ENCODE data around the gene FARSB.

Gene FARSB

DNA sequence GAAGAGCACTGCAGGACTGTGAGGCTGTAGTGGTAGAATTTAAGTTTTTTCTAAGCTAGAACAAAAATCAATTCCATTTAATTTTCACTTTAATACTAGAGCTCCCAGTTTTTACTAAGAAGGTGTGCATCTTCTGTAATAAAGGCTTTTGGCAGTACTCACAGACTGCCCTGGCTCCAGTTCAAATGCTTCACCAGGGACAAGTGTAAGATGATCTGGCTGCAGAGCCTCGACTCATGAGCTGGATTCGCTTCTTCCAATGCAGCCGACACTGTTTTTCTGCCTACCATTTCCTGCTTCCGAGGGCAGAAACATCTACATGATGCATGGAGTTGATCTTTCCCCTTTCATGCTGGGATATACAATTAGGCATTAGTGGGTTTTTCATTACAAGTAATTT is 87.0 kb downstream of the FARSB start:
- Mint-ChIP-seq H3K27ac (no peak overlapping the region), H3K4me1 (no peaks in the 10 kb centered on the region), H3K36me3 (ENCODE audit: low read depth) (peaks cover 68% of the 10 kb centered on the region), H3K4me3 (no peak overlapping the region), H3K27me3 (no peaks in the 10 kb centered on the region), H3K9me3 (no peaks in the 10 kb centered on the region)
- ATAC-seq (no peak), DNase-seq (no peak)

DNA sequence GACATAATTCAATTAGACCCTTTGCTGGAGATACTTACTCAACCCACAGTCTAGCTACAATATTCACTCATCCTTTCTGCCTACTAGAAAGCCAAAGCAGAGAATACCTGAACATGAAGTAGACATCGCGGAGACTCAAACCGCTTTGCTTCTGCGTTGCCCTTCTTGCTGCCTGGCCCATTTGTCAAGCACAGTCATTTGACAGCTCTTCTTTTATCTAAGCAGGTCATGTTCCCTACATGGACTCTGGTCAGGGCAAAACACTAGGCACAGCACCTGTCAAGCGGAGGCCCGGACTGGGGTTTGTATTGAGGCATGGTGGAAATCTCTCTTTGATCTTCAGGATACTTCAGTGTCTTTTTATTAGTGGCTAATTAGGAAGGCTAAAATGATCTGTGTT is 89.7 kb downstream of the FARSB start:
- Mint-ChIP-seq H3K9me3 (no peaks in the 10 kb centered on the region), H3K4me3 (no peak overlapping the region), H3K27ac (no peak overlapping the region), H3K27me3 (no peaks in the 10 kb centered on the region), H3K4me1 (no peaks in the 10 kb centered on the region), H3K36me3 (ENCODE audit: low read depth) (peaks cover 57% of the 10 kb centered on the region)
- ATAC-seq (no peak), DNase-seq (no peak)

DNA sequence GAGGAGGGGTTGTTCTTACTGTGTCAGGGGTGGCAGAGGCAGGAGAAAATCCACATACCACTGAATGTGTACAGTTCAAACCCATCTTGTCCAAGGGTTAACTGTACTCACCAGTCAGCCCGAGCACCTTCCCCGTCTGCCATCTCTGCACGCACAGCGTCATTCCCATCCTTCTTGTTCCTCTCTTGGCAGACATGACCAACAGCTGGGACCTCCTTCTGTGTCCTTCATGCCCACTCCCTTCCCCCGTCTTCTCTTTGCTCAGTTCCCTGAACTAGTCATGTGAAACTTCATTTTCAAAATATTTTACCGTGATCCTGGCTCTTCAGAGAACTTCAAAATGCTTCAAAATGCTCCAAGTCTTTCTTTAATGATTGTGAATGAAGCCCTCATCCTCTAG is 92.0 kb downstream of the FARSB start:
- Mint-ChIP-seq H3K27ac (no peak overlapping the region), H3K27me3 (no peaks in the 10 kb centered on the region), H3K36me3 (ENCODE audit: low read depth) (peaks cover 44% of the 10 kb centered on the region), H3K9me3 (no peaks in the 10 kb centered on the region), H3K4me1 (no peaks in the 10 kb centered on the region), H3K4me3 (no peak overlapping the region)
- DNase-seq, result no peak
- no peak for ATAC-seq

DNA sequence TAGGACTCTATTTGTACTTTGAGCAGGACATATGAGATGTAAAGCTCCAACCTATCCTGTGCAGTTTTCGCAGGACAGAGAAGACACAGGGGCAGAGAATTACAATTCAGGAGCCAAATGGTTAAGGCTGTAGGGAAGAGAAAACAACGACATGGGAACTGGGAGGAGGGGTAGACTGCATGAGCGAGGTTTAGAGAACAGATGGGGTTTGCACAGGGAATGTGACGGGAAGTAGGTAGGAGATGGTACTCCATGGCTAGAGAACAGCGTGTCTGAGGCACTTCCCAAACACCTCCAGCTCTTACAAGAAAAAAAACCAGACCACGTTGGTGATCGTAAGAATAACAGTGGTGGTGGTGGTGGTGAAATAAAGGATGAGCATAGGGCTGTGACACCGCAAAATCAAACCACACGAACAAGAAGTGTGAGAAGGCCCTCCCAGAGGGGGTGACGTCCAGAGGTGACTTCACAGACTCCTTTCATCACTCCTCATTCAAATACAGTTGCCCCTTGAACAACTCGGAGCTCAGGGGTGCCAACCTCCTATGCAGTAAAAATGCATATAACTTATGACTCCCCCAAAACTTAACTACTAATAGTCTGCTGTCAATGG is 92.7 kb downstream of the FARSB start:
- Mint-ChIP-seq H3K36me3 (ENCODE audit: low read depth) (peaks cover 39% of the 10 kb centered on the region), H3K27ac (no peak overlapping the region), H3K4me3 (no peak overlapping the region), H3K27me3 (no peaks in the 10 kb centered on the region), H3K9me3 (no peaks in the 10 kb centered on the region), H3K4me1 (no peaks in the 10 kb centered on the region)
- ATAC-seq (no peak), DNase-seq (no peak)

DNA sequence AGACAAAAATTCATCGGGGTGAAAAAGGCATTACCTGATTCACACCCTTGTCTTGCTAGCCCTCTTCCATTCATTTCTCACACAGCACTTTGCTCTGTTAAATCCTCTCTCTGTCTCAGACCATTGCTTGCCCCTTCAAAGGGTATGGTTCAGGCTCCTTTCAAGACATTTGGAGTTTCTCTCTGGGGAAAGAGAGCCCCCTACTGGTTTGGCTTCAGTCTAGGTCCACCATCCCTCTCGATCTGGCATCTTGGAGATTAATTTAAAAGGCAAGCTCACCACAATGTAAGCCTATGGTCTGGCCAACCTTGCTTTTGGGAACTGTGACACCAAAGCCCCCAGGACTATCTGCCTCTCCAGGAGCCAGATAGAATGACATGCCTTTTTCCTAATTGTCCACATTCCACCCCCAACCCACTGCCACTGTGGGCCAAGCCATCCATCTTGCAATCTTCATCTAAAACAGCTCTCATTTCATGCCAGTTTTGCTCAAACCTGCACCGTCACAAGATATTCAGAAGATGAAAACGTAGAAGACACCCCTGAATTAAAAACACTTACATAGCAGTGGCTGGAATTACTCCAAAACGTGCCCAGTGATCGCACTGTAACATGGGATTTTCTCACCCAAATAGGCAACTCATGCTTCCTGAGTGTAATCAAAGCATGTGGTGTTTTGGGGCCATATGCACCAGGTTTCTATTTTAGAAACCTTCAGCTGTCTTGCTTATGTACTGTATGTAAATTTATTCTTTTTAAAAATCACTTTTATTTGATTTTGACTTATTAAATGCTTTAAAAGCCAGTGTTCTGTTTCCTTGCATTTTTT is 93.9 kb downstream of the FARSB start:
- Mint-ChIP-seq H3K4me3 (no peak overlapping the region), H3K9me3 (no peaks in the 10 kb centered on the region), H3K36me3 (ENCODE audit: low read depth) (peaks cover 30% of the 10 kb centered on the region), H3K27ac (no peak overlapping the region), H3K4me1 (no peaks in the 10 kb centered on the region), H3K27me3 (peaks cover under 1% of the 10 kb centered on the region)
- no peak for ATAC-seq
- DNase-seq, result peak; percentile 14

DNA sequence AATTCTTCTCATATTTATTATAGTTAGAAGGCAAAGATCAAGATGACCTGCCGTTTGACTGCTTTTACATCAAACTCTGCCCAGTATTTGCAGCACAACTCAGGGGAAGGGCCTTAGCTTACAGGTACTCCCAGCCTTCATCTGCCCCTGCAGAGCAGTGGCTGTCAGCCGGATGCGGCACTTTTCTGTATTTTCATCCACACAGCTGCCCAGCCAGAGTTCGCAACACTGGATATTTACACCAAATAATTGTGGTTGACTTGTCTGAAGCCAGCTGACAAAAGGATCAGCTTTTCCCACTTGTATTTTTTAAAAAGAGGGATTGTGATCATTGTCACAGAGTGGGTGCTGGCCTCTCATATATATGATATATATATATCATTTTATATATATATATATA is 94.7 kb downstream of the FARSB start:
- Mint-ChIP-seq H3K27ac (no peak overlapping the region), H3K4me3 (no peak overlapping the region), H3K4me1 (no peaks in the 10 kb centered on the region), H3K27me3 (peaks cover 2% of the 10 kb centered on the region), H3K36me3 (ENCODE audit: low read depth) (peaks cover 21% of the 10 kb centered on the region), H3K9me3 (no peaks in the 10 kb centered on the region)
- DNase-seq (no peak), ATAC-seq (no peak)

DNA sequence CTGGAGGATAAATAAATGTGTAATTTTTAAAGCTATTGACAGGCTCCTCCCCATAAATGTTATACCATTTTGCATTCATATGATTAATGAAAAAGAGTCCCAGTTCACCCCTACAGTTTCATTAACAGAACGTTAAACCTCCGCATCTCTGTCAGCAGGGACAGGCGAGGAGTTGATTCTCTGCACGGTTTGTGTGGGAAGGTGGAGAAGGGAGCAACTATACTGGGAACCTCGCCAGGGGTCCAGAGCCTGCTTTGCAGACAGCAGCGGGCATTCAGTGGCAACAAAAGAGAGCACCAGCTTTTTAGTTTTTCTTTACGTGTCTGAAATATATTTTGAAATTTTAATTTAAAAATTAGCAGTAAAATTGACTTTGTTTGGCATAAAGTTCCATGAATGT is 101.4 kb downstream of the FARSB start:
- Mint-ChIP-seq H3K27ac (no peak overlapping the region), H3K27me3 (peaks cover 14% of the 10 kb centered on the region), H3K4me1 (no peaks in the 10 kb centered on the region), H3K4me3 (no peak overlapping the region), H3K9me3 (no peaks in the 10 kb centered on the region), H3K36me3 (ENCODE audit: low read depth) (no peaks in the 10 kb centered on the region)
- no peak for ATAC-seq
- no peak for DNase-seq

DNA sequence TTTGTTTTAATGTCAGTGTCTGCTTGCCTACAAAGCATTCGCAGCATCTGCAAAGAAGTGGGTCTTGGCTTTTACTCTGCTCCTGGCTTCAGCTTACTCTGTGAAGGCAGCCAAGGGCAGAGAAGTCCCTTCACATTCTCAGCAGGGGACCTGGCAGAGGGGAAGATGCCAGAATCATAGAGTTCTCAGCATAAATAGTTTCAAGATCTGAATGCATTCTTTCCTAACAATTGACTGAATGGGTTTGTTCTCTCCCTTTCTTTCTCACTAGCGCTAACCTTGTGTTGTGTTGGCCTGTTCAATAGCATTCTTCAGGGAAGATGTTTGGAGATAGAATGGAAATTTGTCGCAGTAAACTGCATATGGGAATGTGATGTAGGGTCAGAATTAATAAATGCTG is 106.9 kb downstream of the FARSB start:
- peaks cover 12% of the 10 kb centered on the region for H3K27me3 Mint-ChIP-seq
- ATAC-seq, result no peak
- no peak overlapping the region for H3K27ac Mint-ChIP-seq

DNA sequence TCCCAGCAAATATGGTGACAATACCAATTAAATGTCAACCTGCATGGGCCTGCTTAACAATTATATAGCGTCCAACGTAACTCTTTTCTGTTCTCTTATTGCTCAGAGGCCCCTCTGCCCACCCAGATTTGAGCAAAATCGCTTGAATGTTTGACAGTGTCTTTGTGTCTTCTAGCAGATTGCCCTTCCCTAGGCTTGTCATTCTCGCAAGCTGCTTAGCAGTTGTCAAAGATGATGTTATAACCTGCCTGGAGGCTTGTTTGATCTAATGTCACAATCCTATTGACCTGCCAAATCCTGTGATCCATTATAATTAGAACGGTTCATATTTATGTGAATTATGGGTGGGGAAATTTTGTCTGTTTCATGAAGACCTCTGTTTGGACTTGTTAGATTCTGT is 108.8 kb downstream of the FARSB start:
- Mint-ChIP-seq H3K27me3 (peaks cover 7% of the 10 kb centered on the region), H3K9me3 (no peaks in the 10 kb centered on the region), H3K27ac (no peak overlapping the region), H3K4me1 (no peaks in the 10 kb centered on the region), H3K4me3 (no peak overlapping the region), H3K36me3 (ENCODE audit: low read depth) (no peaks in the 10 kb centered on the region)
- DNase-seq, result no peak
- ATAC-seq, result no peak

More for the DNA sequence above, 106.9 kb downstream of the FARSB start:
- Mint-ChIP-seq H3K4me1 (no peaks in the 10 kb centered on the region), H3K36me3 (ENCODE audit: low read depth) (no peaks in the 10 kb centered on the region), H3K9me3 (no peaks in the 10 kb centered on the region), H3K4me3 (no peak overlapping the region)
- no peak for DNase-seq

DNA sequence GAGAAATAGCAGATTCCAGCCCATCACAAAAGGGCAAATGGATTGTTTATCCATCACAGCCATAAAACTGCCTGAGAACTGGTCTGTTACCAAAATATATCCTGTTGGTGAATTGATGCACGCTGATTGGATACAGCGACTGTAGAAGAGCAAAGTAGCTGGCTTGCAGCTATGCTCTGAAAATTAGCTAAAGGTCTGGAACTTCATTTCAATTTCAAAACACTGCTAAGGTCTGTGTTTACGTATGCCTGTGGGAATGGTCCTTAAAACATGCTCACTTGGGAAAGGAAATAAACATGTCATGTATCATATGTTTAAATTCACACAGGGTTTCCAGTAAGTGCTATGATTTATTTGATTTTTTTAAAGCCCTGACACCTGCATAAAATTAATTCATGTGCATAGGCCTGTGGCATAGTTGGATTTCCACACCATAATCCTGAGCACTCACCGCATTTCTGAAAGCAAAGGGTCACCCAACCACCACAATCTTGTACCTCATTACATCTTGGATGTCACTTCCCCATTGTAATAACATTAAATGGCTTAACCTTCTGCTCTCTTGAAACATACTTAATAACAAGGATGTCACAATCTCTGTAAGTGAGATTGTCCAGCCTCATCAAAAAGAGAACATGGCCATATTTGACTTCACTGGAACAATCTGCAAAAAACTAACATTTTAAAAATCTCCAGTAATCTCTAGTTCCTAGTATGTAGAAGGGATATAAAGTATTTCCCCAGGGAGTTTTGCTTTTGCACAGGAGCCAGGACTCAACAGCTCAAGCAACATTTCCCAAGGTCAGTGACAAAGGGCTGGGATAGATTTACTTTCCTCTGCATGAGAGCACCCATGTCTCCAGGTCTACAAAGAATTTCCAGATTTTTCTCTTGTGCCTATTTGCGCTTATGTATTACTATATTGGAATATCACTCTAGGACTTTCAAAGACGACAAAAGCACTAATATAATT is 109.8 kb downstream of the FARSB start:
- ATAC-seq, result no peak

DNA sequence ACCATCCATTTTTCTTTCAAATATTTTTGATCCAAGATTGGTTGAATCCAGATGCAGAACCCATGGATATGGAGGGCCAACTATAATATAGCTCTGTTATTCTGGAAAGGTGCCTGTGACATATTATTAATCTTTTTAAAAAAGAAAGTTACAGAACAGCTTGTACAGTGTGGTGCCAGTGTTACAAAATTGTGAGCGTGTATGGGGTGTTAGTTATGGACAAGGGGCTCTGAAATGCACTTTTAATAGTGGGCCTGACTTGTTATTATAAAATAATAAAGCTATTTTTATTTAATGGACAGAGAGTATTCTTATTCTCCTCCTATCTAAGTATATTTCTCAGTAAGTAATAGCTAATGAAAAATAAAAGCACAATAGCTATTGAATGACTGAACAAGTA is 111.2 kb downstream of the FARSB start:
- ATAC-seq (no peak), DNase-seq (no peak)
- Mint-ChIP-seq H3K27me3 (no peaks in the 10 kb centered on the region), H3K36me3 (ENCODE audit: low read depth) (no peaks in the 10 kb centered on the region), H3K4me1 (no peaks in the 10 kb centered on the region), H3K9me3 (no peaks in the 10 kb centered on the region), H3K4me3 (no peak overlapping the region), H3K27ac (no peak overlapping the region)

More for the DNA sequence above, 109.8 kb downstream of the FARSB start:
- Mint-ChIP-seq H3K9me3 (no peaks in the 10 kb centered on the region), H3K36me3 (ENCODE audit: low read depth) (no peaks in the 10 kb centered on the region), H3K4me3 (no peak overlapping the region), H3K27me3 (peaks cover 6% of the 10 kb centered on the region), H3K4me1 (no peaks in the 10 kb centered on the region), H3K27ac (no peak overlapping the region)
- DNase-seq, result no peak

DNA sequence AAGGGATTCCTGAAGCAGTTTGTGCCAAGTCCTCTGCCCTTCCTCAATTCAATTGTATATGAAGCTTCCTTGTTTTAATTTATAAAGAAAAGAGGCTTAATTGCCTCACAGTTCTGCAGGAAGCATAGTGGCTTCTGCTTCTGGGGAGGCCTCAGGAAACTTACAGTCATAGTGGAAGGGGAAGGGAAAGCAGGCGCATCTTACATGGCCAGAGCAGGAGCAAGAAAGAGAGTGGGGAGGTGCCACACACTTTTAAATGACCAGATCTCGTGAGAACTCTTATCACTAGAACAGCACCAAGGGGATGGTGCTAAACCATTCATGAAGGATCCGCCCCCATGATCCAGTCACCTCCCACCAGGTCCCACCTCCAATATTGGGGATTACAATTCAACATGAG is 117.4 kb downstream of the FARSB start:
- no peak overlapping the region for H3K27ac Mint-ChIP-seq
- H3K4me1 Mint-ChIP-seq, result no peaks in the 10 kb centered on the region
- H3K9me3 Mint-ChIP-seq, result no peaks in the 10 kb centered on the region
- H3K36me3 Mint-ChIP-seq (ENCODE audit: low read depth), result no peaks in the 10 kb centered on the region
- ATAC-seq (no peak), DNase-seq (no peak)
- peaks cover 9% of the 10 kb centered on the region for H3K27me3 Mint-ChIP-seq
- H3K4me3 Mint-ChIP-seq, result no peak overlapping the region

DNA sequence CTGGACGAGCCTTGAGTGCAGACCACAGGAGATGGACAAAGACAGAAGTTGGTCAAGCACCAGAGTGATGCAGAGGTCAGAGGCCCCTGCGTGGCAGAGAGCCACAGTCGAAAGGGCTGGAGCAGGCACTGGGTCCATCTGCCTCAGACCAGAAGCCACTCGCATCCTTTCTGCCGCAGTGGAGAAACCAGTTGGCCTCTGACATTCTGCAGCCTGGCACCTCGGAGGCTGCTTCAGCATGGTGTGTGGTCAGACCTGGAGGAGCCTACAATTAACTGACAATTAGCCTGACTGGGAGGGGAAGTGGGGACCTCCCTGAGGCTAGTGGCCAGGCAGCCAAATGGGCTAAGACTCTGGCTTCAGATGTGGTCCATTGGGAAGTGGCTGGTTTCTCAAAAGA is 120.4 kb downstream of the FARSB start:
- ATAC-seq, result no peak
- H3K27ac Mint-ChIP-seq, result no peak overlapping the region
- no peaks in the 10 kb centered on the region for H3K36me3 Mint-ChIP-seq (ENCODE audit: low read depth)
- DNase-seq, result no peak
- H3K9me3 Mint-ChIP-seq, result no peaks in the 10 kb centered on the region
- H3K4me3 Mint-ChIP-seq, result no peak overlapping the region
- no peaks in the 10 kb centered on the region for H3K4me1 Mint-ChIP-seq
- peaks cover 9% of the 10 kb centered on the region for H3K27me3 Mint-ChIP-seq

DNA sequence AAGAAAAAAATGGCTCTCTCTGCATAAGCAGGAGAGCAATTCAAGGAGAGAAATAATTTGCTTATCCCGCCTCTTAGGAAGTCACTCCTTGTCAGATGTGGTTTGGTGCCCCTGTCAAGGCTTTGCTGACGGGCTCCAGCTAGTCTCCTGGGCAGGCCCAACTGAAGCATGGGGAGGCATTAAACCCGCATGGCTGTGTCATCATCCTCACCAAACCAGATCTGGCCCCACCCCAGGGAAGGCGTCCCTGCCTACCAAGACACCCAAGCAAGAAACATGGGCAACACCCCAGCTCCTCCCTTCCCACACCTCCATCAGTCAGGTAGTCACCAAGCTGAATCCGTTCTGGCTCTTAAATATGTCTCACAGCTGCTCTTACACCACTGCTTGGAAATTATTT is 123.6 kb downstream of the FARSB start:
- H3K4me3 Mint-ChIP-seq, result no peak overlapping the region
- DNase-seq, result no peak
- peaks cover 10% of the 10 kb centered on the region for H3K27me3 Mint-ChIP-seq
- H3K36me3 Mint-ChIP-seq (ENCODE audit: low read depth), result no peaks in the 10 kb centered on the region
- no peaks in the 10 kb centered on the region for H3K9me3 Mint-ChIP-seq
- H3K27ac Mint-ChIP-seq, result no peak overlapping the region
- H3K4me1 Mint-ChIP-seq, result no peaks in the 10 kb centered on the region
- ATAC-seq, result no peak

Data from activated naive CD8-positive, alpha-beta T cell treated with anti-CD3 and anti-CD28 coated beads, Interleukin-2, amount 50 U/mL, for 24 hours (primary cell).